GM19099 (cell line): ENCODE results near the gene CCDC93.

Experiments
- POLR2A ChIP-seq: IDR thresholded peaks from 3 replicates; pipeline ENCODE4 v1.6.1; 2011; ENCODE audit warnings: low read depth; ENCODE audit not compliant: insufficient read length; ENCODE audit errors: extremely low read depth

Gene CCDC93

DNA sequence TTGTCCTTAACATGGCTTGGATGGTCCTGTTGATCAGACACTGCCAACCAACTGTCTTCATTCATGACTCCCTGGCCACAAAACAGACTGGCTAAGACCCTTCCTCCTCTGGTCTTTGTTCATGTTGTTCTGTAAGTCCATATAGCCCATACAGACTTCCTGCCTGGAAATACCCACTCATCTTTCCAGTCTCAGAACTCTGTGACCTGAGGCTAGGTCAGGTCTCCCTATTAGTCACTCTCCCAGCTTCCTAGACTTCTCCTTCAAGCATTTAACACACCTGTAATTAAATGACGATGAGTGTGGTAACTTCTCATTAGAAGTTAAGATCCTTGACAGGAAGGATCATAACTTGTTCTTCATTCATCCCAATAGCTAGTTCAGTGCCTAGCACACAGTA lies 56.3 kb downstream of the CCDC93 start:
- TF ChIP-seq POLR2A: no peak

DNA sequence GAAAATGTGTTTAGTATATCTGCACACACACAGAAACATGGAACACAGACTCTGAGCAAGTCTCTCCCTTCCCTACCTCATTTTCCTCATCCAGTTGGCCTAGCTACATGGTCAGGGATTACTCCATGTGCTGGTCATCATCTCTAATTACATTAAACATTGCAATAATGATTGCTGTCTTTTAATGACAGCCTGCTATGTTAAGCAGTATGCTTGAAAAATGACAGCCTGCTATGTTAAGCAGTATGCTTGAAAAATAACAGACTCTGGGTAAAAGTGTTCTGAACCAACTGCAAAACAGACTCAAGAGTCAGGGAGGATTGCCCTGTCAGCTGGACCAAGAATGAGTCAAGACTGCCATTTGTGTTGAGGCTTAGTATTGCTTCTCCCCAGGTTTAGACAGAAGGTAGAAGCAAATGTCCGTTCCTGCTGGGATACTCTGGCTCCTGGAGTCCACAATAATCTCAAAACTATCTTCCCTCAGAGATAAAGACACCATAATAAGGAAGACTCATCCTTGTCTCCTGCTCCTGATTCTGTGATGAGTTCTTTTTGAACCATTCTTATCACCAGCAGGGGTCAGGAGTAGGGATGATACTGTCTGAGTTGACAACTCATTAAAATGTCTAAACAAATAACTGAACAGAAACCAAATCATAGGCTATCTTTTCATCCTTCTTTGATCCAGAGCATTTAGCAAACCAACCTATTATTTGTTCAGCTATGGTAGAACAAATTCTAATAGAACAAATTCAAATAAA lies 57.7 kb downstream of the CCDC93 start:
- TF ChIP-seq POLR2A: no peak

DNA sequence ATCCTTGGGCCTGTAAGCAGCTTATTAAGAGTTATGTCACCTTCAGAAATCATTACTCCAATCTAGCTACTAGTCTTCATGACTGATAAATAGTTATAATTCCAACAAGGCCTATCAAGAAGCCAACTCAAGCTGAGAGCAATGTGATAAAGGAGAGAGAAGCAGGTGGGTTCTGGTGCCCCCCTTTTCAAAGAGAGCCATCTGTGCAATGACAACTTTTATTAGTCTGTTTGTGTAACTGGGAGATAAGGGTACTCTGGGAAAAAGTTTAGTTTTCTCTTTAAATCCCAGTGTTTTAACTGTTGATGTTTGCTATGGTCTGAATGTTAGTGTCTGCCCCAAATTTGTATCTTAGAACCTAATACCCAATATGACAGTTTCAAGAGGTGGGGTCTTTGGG lies 60.6 kb downstream of the CCDC93 start:
- no peak for TF ChIP-seq POLR2A

DNA sequence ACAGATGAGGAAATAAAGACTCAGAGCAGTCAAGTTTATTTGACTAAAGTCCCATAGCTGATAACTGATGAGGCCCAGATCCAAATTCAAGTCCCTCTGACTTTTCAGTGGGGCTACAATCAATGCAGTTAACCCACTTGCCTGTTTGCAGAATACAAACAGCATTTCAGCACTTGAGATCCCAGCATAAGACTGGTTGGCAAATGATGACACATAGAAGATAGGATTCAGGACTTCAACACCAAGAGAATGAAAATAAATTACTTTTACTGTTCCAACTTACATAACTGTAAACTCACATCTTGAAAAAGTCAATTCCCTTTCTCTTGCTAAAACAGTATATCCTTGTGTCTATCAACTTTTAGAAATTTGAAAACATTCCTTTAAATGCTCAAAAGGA lies 61.2 kb downstream of the CCDC93 start:
- no peak for TF ChIP-seq POLR2A

DNA sequence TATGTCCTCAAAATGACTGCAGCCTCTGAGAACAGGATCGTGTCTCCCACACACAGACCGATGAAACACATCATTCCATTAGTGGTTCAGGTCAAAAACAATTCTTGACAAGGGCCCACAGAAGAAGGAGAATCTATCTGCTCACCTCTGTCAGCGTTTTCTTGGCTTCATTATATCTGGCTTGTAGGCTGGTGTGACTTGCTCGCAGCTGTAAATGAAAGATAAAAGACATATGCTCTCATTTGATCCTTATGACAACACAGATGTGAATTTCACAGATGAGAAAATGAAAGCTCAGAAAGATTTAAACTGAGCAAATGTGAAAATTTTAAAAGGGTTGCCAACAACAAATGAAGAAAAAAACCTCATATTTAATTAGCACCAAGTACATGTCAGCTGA lies 61.6 kb downstream of the CCDC93 start:
- no peak for TF ChIP-seq POLR2A

DNA sequence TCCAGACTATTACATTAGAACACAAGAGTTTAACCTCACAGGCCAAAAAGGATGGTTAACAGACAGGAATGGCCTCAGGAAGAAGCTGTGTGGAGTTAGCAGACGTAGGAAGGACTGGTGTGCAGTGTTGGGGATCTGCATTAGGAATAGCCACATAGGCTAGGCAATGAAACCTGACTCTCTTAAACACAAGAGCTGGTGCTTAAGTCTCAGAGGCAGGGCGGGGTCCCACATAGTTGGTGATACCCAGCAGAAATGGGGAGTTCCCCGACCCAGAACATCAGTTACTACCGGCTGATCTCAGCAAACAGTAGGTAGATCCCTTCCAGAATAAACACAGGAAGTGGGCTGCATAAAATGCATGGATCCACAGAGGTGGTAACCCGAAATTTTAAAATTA lies 64.1 kb downstream of the CCDC93 start:
- no peak for TF ChIP-seq POLR2A

DNA sequence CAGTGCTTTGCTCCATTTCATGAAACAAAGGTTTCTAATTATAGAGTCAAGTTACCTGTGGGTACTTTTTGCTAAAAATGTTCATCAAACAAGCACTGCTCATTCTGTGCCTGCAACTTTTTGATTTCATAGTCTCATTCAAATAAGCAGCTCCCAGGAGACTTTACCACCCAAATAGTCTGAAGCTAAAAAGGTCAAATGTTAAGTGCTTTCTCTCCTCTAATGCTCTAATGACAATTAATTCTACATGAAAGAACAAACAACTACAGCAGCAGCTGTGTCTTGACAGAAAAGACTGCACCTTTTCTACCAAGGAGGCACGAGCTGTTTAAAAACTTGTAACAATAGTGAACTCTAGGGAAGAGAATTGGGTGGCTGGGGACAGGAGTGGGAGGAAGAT lies 65.3 kb downstream of the CCDC93 start:
- no peak for TF ChIP-seq POLR2A

DNA sequence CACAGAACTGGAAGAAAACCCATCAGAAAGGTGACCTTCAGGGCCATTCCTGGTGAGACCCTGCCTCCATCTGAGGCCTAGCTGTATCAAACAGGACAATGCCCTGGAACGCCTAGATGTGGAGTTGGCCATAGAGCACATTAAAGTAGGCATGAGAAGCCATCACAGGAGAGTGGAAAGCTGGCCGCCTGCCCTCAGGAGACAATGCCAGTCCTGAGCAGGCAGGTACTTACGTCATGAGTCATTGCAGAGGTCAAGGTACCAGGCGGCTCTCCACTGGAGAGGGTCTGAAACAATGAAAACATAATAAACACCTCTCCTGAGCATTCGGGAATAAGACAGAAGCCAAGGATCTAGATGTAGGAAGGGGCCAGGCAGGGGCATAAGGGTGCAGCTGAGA lies 68.6 kb downstream of the CCDC93 start:
- no peak for TF ChIP-seq POLR2A

DNA sequence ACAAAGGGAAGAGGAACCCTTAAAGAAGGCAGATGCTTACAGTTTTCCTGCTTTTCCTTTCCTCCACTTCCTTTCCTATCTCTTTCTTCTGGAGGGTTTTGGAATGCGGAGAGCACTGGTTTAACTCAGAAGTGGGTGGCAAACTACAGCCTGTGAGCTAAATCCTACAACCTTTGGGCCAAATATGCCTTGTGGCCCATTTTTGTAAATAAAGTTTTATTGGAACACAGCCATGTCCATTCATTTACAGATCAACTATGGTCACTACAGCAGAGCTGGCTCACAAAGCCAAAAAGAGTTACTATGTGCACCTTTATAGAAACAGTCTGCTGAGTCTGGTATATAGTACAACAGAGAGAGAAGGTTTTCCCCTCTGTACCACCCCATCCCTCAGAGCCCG lies 69.1 kb downstream of the CCDC93 start:
- TF ChIP-seq POLR2A: no peak

DNA sequence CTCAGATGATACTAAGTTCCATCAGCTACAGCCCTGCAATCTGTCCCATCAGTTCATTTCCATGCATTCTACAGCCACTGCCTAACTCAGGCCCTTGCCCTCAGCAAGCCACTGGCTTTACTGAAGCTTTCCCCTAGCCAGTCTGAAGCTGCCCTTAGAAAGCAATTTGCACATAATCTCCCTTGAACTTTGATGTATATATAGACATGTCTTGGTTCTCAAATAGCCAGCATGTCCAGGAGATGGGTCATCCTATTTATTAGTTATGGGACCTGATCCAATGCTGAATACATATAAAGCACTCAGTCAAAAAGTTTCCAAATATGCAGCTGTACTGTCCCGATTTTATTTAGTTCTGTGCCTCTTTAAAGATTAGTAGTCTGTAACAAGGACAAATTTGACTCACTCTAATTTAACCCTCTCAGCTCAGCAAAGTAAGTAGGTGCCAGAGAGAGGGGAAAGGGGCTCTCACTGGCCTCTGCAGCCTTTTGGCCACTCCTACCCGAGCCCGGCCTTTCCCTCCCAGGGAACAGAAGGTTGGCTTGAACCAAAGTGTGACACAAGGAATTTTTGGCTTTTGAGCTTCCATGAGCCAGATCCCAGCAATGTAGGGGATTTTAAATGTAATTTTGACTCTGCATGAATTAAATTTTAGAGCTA lies 70.7 kb downstream of the CCDC93 start:
- no peak for TF ChIP-seq POLR2A

DNA sequence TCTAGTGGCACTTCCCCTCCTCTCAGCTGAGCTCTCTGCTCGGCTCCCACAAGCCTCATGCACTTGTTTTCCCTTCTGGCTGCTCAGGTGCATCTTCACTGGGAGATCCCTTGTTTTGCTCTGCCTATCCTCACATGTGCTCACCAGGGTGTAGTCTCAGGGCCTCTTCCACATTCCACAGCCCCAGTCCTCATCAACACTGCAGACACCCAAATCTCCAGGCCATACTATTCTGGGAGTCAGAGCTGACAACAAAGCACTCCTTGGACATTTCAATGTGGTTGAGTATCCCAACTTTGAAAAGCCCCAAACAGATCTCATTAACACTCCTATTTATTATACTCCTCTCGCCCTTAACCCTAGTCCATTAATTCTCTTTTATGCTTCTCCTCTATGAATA lies 71.3 kb downstream of the CCDC93 start:
- no peak for TF ChIP-seq POLR2A

DNA sequence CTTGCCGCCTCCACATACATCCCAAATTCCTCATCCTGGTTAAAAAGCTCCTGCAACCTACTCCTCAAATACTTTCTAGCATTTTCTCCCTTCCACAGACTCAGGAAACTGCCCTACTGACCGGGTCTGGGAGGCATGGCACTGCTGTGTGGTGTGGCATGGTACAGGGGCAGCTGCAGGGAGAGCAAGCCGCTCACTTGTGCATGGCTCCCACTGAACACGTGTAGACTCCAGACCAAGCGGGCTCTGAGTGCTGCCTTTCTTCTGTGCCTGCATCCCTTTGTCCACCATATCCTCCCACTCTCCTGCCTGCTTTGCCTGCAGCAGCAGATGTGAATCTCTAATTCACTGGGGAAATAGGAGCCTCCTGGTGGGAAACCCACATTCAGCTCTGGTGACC lies 72.2 kb downstream of the CCDC93 start:
- no peak for TF ChIP-seq POLR2A

DNA sequence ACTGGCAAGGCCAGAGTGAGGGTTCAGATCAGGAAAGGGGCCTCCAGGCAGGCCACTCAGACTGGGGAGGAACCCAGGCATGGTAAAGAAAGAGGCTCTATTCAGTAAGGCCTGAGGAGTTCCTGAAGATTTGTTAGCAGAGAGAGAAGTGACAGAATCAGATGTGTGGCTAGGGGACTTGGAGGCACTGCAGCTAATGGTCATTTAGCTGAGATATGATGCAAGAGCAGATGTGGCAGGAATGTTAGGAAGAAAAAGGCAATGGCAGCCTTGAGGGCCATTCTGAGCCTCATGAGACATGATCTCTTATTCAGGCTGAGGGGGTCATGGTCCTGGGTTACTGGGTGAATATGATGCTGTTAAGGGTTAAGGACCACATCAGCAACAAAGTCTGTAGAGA lies 73.4 kb downstream of the CCDC93 start:
- TF ChIP-seq POLR2A: no peak

DNA sequence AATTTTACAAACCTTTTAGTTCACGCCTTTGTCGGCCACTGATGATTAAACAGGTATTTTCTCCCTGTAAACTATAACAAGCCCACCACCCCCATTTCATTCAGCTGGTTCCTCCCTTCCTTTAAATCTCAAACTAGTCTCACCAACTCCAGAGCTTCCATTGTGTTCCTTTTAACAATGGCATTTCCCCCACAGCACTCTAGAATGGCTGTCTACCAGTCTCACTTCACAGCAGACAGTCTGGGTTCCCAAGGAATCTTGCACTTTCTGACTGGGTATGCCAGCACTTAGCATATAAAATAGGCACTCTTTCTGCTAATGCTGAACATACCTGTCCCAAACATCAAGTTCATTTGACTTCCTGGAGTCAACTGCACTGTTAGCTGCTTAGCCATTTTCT lies 75.3 kb downstream of the CCDC93 start:
- no peak for TF ChIP-seq POLR2A

DNA sequence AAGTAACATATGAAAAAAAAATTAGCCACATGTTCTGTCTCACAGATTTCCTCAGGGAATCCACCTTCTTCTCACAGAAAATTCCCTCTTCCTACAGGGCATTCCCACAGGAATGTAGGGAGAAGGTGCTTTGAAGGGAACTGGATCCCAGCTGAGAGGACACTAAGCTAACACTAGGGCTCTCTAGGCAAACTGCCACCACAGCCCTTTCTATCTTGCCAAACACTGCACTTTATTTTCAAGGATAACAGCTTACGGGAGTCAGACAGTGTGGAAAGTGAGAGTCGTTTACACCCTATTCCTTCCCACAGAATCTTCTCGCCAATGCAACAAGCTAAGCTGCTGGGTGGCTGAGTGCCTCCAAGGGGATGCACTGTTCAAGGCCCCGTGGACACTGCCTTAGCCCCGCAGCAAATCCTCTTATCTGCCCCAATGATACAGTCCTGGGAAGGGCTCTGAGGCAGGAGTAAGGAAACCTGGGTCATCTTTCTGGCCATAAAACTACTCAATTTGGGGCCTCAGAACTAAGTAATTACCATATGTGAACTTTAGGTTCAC lies 76.9 kb downstream of the CCDC93 start:
- TF ChIP-seq POLR2A: no peak

DNA sequence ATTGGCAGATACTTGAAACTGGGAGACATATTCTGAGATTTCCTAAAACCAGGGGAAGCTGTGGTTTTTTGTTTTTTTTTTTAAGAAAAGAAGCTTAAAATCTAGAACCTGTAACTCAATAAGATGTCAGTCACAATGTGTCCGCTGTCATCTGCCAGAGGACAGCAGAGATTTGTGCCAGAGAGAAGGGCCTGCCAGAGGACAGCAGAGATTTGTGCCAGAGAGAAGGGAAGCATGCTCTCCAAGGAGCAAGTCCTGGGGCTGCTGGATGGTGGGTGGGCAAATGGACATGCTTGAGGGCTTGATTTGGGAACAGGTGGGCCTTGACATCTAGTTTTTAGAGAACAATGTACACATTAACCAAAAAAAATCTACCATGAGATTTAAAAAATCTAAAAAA lies 77.9 kb downstream of the CCDC93 start:
- no peak for TF ChIP-seq POLR2A
